Caco-2 (cell line): ENCODE results near the gene IL12A. TPM values are rescaled to one million over a fixed set of nuclear protein-coding genes. Genes with fewer than 3 reads are reported as not detected.

Experiments used
- BruUV-seq: library from RNA; stranded (reverse); fragments of 400-500 nt; replicated peaks from 2 replicates; lab custom pipeline; 2021; lab: Mats Ljungman, UMichigan
- CTCF ChIA-PET: fragments of 300-600 bp; sonication (Branson Sonifier 250); formaldehyde crosslinking; loops from one replicate; lab custom pipeline; 2022; ENCODE audit warnings: antibody characterized with exemption; lab: Charles Lee
- POLR2A ChIA-PET: fragments of 300-600 bp; sonication (Branson Sonifier 250); formaldehyde crosslinking; loops from one replicate; lab custom pipeline; 2022; ENCODE audit warnings: antibody characterized with exemption; lab: Charles Lee
- DNase-seq, 2 experiments: peaks; one replicate each; pipeline versions ENCODE4 v3.0.0 to v3.0.0-alpha.2; 2020 to 2022
- H3K27me3 ChIP-seq: replicated peaks from 2 replicates; pipeline ENCODE4 v1.6.0; 2011; ENCODE audit warnings: low read length; ENCODE audit not compliant: control insufficient read depth, insufficient read depth
- H3K36me3 ChIP-seq: 2 replicates; pipeline ENCODE4 v1.5.1; 2011; ENCODE audit warnings: low read length; ENCODE audit not compliant: control insufficient read depth, insufficient read depth
- H3K4me1 ChIP-seq: fragments of 250-450 bp; sonication (Bioruptor Pico); 2 replicates; pipeline ENCODE4 v1.5.1; 2020; ENCODE audit warnings: mild to moderate bottlenecking
- H3K4me3 ChIP-seq: 2 replicates; pipeline ENCODE4 v1.5.1; 2011; ENCODE audit warnings: low read depth, mild to moderate bottlenecking, control low read depth, low read length
- H3K9me3 ChIP-seq: fragments of 250-450 bp; sonication (Bioruptor Pico); 2 replicates; pipeline ENCODE4 v1.5.1; 2020; ENCODE audit warnings: mild to moderate bottlenecking, moderate library complexity
- H3K27ac Mint-ChIP-seq: one replicate; pipeline ENCODE4 v1.8.0; 2022; ENCODE audit warnings: mixed read lengths; ENCODE audit not compliant: unreplicated experiment
- H3K27me3 Mint-ChIP-seq: one replicate; pipeline ENCODE4 v1.8.0; 2022; ENCODE audit warnings: mixed read lengths; ENCODE audit not compliant: insufficient read depth, unreplicated experiment
- H3K36me3 Mint-ChIP-seq: one replicate; pipeline ENCODE4 v1.8.0; 2022; ENCODE audit warnings: mild to moderate bottlenecking, mixed read lengths; ENCODE audit not compliant: insufficient read depth, unreplicated experiment
- H3K4me1 Mint-ChIP-seq: one replicate; pipeline ENCODE4 v1.8.0; 2022; ENCODE audit warnings: low read depth, mixed read lengths; ENCODE audit not compliant: unreplicated experiment
- H3K4me3 Mint-ChIP-seq: one replicate; pipeline ENCODE4 v1.8.0; 2022; ENCODE audit warnings: mild to moderate bottlenecking, moderate library complexity, mixed read lengths; ENCODE audit not compliant: unreplicated experiment
- H3K9me3 Mint-ChIP-seq: one replicate; pipeline ENCODE4 v1.8.0; 2022; ENCODE audit warnings: mixed read lengths; ENCODE audit not compliant: unreplicated experiment
- intact Hi-C: fragments of 100-400 bp; cut with micrococcal nuclease; formaldehyde crosslinking; loops from one replicate; pipeline ENCODE4 v1.10.0; 2022; ENCODE audit not compliant: unreplicated experiment
- total RNA-seq: library from RNA; stranded (reverse); gene quantifications from 2 replicates; pipeline ENCODE4 v1.2.3, GENCODE V29; 2022
- TF ChIP-seq, protein P1 (sequence below), 2 experiments: fragments of 200-600 bp in 1 of 2; IDR thresholded peaks; 1 replicate in 1 of 2; 2 replicates in 1 of 2; pipeline versions ENCODE4 v1.5.1 to v1.8.0; 2011 to 2022; ENCODE audit warnings: antibody characterized with exemption in 1 of 2, control low read depth in 1 of 2, inconsistent platforms in 1 of 2, low read depth in 1 of 2, low read length in 1 of 2, mild to moderate bottlenecking in 1 of 2, moderate library complexity in 1 of 2; ENCODE audit not compliant: insufficient read depth in 1 of 2, severe bottlenecking in 1 of 2, unreplicated experiment in 1 of 2

Gene IL12A
- total RNA-seq, 1 experiment from 2014 or later, result 0.95 TPM

DNA sequence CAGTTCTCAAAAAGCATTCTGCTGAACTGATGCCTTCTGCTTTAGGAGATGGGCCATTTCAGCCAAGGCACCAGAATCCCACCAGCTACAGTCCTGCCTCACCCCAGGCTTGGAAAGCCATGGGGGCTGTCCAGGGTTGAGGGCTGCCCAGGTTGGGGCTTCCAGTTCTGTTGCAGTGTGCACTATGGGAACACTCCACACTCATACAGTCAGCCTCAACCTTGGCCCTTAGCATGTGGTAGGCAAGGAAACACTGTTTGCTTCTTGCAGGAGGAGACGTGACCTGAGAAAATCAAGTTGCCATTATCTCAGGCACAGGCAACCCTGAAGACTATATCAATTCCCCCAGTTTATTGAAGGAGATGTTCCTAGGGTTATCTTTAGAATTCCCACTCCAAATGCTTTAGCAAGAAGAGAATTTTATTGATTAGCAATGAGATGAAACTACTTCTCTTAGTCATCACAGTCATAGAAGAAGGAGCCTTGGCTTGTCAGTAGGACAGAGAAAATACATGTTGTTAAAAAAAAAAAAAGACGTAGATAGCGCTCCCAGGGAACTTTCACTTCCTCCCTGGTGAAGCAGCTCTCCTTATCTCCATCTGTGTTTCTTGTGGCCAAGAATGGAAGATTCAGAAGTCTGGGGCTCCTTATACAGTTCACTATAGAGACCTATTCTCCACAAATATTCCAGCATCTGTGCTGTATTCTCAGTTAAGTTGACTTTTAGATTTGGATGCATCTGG, 38.3 kb upstream of the IL12A start:
- intact Hi-C loops, result no loop called here
- DNase-seq, result no peak
- Histone ChIP-seq H3K36me3 (no peaks in the 10 kb centered on the region), H3K9me3 (no peaks in the 10 kb centered on the region), H3K27me3 (no peaks in the 10 kb centered on the region), H3K4me1 (no peaks in the 10 kb centered on the region), H3K4me3 (no peak overlapping the region)
- no peaks in the 10 kb centered on the region for H3K27me3 Mint-ChIP-seq
- H3K4me1 Mint-ChIP-seq, result no peaks in the 10 kb centered on the region
- no peak overlapping the region for H3K27ac Mint-ChIP-seq
- CTCF ChIA-PET, result no interaction called here
- no peaks in the 10 kb centered on the region for H3K36me3 Mint-ChIP-seq
- POLR2A ChIA-PET, result no interaction called here
- TF ChIP-seq, protein P1, sequence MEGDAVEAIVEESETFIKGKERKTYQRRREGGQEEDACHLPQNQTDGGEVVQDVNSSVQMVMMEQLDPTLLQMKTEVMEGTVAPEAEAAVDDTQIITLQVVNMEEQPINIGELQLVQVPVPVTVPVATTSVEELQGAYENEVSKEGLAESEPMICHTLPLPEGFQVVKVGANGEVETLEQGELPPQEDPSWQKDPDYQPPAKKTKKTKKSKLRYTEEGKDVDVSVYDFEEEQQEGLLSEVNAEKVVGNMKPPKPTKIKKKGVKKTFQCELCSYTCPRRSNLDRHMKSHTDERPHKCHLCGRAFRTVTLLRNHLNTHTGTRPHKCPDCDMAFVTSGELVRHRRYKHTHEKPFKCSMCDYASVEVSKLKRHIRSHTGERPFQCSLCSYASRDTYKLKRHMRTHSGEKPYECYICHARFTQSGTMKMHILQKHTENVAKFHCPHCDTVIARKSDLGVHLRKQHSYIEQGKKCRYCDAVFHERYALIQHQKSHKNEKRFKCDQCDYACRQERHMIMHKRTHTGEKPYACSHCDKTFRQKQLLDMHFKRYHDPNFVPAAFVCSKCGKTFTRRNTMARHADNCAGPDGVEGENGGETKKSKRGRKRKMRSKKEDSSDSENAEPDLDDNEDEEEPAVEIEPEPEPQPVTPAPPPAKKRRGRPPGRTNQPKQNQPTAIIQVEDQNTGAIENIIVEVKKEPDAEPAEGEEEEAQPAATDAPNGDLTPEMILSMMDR (IDR thresholded peaks at IDR 0.05; ENCODE audit: insufficient read depth in 1 of 2, low read depth in 1 of 2, low read length in 1 of 2, severe bottlenecking in 1 of 2, unreplicated experiment in 1 of 2), result no peak
- no peaks in the 10 kb centered on the region for H3K9me3 Mint-ChIP-seq
- no TSS peak for BruUV-seq
- H3K4me3 Mint-ChIP-seq, result no peak overlapping the region

DNA sequence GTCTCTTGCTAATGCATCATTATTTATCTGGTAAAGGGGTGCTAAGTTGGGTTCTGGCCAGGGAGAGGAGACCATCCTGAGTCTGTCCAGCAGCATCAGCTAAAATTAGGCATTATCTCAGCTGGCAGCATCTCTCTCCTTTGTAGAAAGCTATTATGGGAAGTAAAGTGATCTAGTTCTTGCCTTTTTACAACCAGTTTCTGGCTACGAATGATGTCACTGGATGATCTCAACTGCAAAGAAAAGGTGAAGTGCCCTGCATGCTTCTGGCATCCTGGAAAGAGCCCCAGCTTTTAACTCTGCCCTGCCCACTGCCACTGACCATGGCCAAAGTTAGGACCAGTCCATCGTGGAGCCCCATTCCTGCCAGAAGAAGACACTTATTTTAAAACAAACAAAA, 37.1 kb upstream of the IL12A start:
- no peaks in the 10 kb centered on the region for H3K9me3 ChIP-seq
- Mint-ChIP-seq H3K4me1 (no peaks in the 10 kb centered on the region), H3K4me3 (no peak overlapping the region), H3K27ac (no peak overlapping the region), H3K27me3 (peaks cover 4% of the 10 kb centered on the region), H3K36me3 (no peaks in the 10 kb centered on the region), H3K9me3 (no peaks in the 10 kb centered on the region)
- no peaks in the 10 kb centered on the region for H3K36me3 ChIP-seq
- intact Hi-C loops, result no loop called here
- H3K27me3 ChIP-seq, result no peaks in the 10 kb centered on the region
- POLR2A ChIA-PET, result no interaction called here
- no TSS peak for BruUV-seq
- no peak overlapping the region for H3K4me3 ChIP-seq
- TF ChIP-seq, protein P1 (IDR thresholded peaks at IDR 0.05; ENCODE audit: insufficient read depth in 1 of 2, low read depth in 1 of 2, low read length in 1 of 2, severe bottlenecking in 1 of 2, unreplicated experiment in 1 of 2), result no peak
- no peak for DNase-seq
- CTCF ChIA-PET, result no interaction called here
- H3K4me1 ChIP-seq, result no peaks in the 10 kb centered on the region

DNA sequence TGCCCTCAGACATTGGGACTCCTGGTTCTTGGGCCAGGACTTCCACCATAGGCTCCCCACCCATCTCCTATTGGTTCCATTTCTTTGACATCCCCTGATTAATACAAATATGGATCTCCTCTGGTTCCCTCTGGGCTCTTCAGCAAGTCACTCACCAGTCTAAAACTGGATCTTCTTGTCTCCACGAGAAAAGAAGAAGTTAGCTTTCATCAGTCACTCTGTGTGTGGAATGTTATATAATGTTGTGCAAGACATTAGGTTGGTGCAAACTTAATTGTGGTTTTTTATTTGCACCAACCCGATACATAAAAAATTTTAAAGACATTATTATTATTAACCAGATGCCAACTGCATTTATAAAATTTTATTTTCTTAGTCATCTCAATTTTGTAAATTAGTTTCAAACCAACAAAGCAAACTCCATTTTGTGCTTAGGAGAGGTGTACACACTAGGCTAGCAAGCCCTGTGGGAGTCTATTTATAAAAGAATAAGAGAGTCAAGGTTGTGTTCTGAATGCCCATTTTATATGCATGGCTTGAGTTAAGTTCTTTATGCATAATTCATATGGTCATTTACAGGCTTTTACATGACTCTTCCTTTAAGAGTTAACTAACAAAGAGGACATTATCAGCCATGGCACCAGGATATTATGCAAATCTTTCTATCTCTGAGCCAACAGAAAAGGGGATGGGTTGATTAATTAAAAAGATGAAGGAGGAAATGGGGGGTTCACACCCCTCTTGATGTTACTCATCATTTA, 35.1 kb upstream of the IL12A start:
- peaks cover 4% of the 10 kb centered on the region for H3K27me3 Mint-ChIP-seq
- DNase-seq, result no peak
- H3K9me3 ChIP-seq, result no peaks in the 10 kb centered on the region
- TF ChIP-seq, protein P1 (IDR thresholded peaks at IDR 0.05; ENCODE audit: insufficient read depth in 1 of 2, low read depth in 1 of 2, low read length in 1 of 2, severe bottlenecking in 1 of 2, unreplicated experiment in 1 of 2), result no peak
- no peaks in the 10 kb centered on the region for H3K9me3 Mint-ChIP-seq
- no peak overlapping the region for H3K4me3 Mint-ChIP-seq
- H3K36me3 Mint-ChIP-seq, result no peaks in the 10 kb centered on the region
- POLR2A ChIA-PET, result no interaction called here
- H3K36me3 ChIP-seq, result no peaks in the 10 kb centered on the region
- CTCF ChIA-PET, result interaction anchor here (0.6 kb wide), 1 partner anchor 10 kb away, joined by 3 read pairs; no protein-coding TSS in a partner anchor
- H3K4me1 ChIP-seq, result no peaks in the 10 kb centered on the region
- H3K27me3 ChIP-seq, result no peaks in the 10 kb centered on the region
- no peak overlapping the region for H3K27ac Mint-ChIP-seq
- no peak overlapping the region for H3K4me3 ChIP-seq
- BruUV-seq, result no TSS peak
- no peaks in the 10 kb centered on the region for H3K4me1 Mint-ChIP-seq
- intact Hi-C loops, result no loop called here
